Heart right ventricle (tissue), 16 donors: ENCODE data around the gene ARL8A. TPM values are rescaled to one million over a fixed set of nuclear protein-coding genes. Genes with fewer than 3 reads are reported as not detected.
"Not testable (repeated sequence)": the region's sequence is repeated elsewhere in the genome, so short reads cannot be mapped to it uniquely, and the experiment has no call there.

Experiments
- ATAC-seq, 8 donors: fragments of 200-7000 bp; cut with Tn5 transposase; one replicate each; pipeline ENCODE4 v1.9.1; 2020; ENCODE audit warnings: mild to moderate bottlenecking in 8 of 8, moderate library complexity in 8 of 8, moderate number of reproducible peaks in 1 of 8
- DNase-seq, 2 donors: peaks; one replicate each; pipeline ENCODE4 v3.0.0-alpha.2; 2020
- H3K27ac ChIP-seq, 10 donors: fragments of 200-600 bp; sonication (generic) in 2 of 10; one replicate each; pipeline versions ENCODE4 v1.5.0 to v1.8.0; 2020 to 2022; ENCODE audit warnings: mild to moderate bottlenecking in 3 of 10
- H3K27me3 ChIP-seq, 7 donors: fragments of 200-600 bp; one replicate each; pipeline ENCODE4 v1.8.0; 2021 to 2022; ENCODE audit warnings: mild to moderate bottlenecking in 2 of 7
- H3K36me3 ChIP-seq, 9 donors: fragments of 200-600 bp; sonication (generic) in 1 of 9; one replicate each; pipeline versions ENCODE4 v1.5.0 to v1.8.0; 2020 to 2022; ENCODE audit warnings: mild to moderate bottlenecking in 2 of 9
- H3K4me1 ChIP-seq, 9 donors: fragments of 200-600 bp; sonication (generic) in 1 of 9; one replicate each; pipeline versions ENCODE4 v1.5.0 to v1.8.0; 2020 to 2022; ENCODE audit warnings: mild to moderate bottlenecking in 4 of 9
- H3K4me3 ChIP-seq, 10 donors: fragments of 200-600 bp; sonication (generic) in 2 of 10; one replicate each; pipeline versions ENCODE4 v1.5.0 to v1.8.0; 2020 to 2022; ENCODE audit warnings: mild to moderate bottlenecking in 7 of 10, moderate library complexity in 2 of 10
- H3K9me3 ChIP-seq, 11 donors: fragments of 200-600 bp in 10 of 11; sonication (generic) in 2 of 11; one replicate each; pipeline versions ENCODE4 v1.5.0 to v1.8.0; 2013 to 2022; ENCODE audit warnings: mild to moderate bottlenecking in 2 of 11, control low read depth in 1 of 11, moderate library complexity in 1 of 11
- WGBS, 2 donors: extraction: QIAGEN DNeasy Blood & Tissue Kit; methylation state at CpG; one replicate each; pipeline ENCODE4 v1.1.7; 2013; ENCODE audit warnings: inconsistent platforms in 1 of 2; 5-methylcytosine and 5-hydroxymethylcytosine counted together
- intact Hi-C, 10 donors: fragments of 100-400 bp; cut with DNase I; formaldehyde crosslinking; loops; one replicate each; pipeline versions ENCODE4 v1.11.1 to v1.14.2; 2022
- polyA plus RNA-seq, 2 donors: library from polyadenylated mRNA; stranded (reverse); fragments of 200-250 nt; gene quantifications; one replicate each; pipeline ENCODE4 v1.2.3, GENCODE V29; 2013
- total RNA-seq, 10 donors: library from RNA; stranded (reverse); fragmentation: NEBNext Ultra II Directional in 3 of 10; extraction: Animal tissue kit (Norgen Biotek cat#: 25700) in 3 of 10; gene quantifications; one replicate each; pipeline versions ENCODE4 v1.2.1 to v1.2.4, GENCODE V29; 2021 to 2023
- TF ChIP-seq, protein P1 (sequence below), 9 donors: fragments of 200-600 bp; sonication (generic) in 2 of 9; IDR thresholded peaks; one replicate each; pipeline versions ENCODE4 v1.5.0 to v1.8.0; 2021 to 2022; ENCODE audit warnings: antibody characterized with exemption in 9 of 9, mild to moderate bottlenecking in 5 of 9, moderate library complexity in 1 of 9
- donor health status: Arrhythmogenic right ventricular cardiomyopathy.
- donor health status: ischemic (EF 13 %, LVEDD 7.1; RV severe dilation, severe dysfunction).
- donor health status: healthy with polysubstance abuse.
- donor health status: DM: no; HTN: yes; CAD: no.
- donor health status: DM: no; HTN: no; CAD: no.
- donor health status: ischemic (EF 25% LVEDD 6.9; RV normal size, moderate dysfunction).
- donor health status: ischemic (EF 25% LVEDD 5.7; RV mildly dilated, moderate dysfunction).
- donor health status: healthy.
- donor health status: DM: yes; HTN: yes; CAD: no.
- donor health status: Ischemic cardiomyopathy.
- donor health status: ischemic (EF 35%, LVEDD 5.7; RV mildly dilated, moderate dysfunction).
- donor health status: nonischemic (EF 11% LVEDD 7.7; RV severe dilation, severe dysfunction).
- donor health status: DM: yes; HTN: yes; CAD: no.
- donor health status: PGD.
- donor health status: ischemic (EF 29% LVEDD 5.4; RV normal size, mild dysfunction).
- donor health status: nonischemic (EF 23%, LVEDD 6.1; RV moderate dilation, normal function).

The ARL8A gene
- total and polyA plus RNA-seq, 12 donors: 21.5 to 92.7 (median 78.0) TPM

GRCh38 chr1:202148391-202148790 lies 3.9 kb upstream of the ARL8A start:
- H3K4me1 ChIP-seq: peaks cover 3 to 14% (median 9%) of the 10 kb centered on the region in 9 donors
- intact Hi-C loops: no loop called here
- ATAC-seq (no peak), DNase-seq (no peak)
- H3K36me3 ChIP-seq: peaks cover 0 to 45% (median 0%) of the 10 kb centered on the region in 9 donors
- TF ChIP-seq, protein P1, sequence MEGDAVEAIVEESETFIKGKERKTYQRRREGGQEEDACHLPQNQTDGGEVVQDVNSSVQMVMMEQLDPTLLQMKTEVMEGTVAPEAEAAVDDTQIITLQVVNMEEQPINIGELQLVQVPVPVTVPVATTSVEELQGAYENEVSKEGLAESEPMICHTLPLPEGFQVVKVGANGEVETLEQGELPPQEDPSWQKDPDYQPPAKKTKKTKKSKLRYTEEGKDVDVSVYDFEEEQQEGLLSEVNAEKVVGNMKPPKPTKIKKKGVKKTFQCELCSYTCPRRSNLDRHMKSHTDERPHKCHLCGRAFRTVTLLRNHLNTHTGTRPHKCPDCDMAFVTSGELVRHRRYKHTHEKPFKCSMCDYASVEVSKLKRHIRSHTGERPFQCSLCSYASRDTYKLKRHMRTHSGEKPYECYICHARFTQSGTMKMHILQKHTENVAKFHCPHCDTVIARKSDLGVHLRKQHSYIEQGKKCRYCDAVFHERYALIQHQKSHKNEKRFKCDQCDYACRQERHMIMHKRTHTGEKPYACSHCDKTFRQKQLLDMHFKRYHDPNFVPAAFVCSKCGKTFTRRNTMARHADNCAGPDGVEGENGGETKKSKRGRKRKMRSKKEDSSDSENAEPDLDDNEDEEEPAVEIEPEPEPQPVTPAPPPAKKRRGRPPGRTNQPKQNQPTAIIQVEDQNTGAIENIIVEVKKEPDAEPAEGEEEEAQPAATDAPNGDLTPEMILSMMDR (IDR thresholded peaks at IDR 0.05): no peak
- H3K27ac ChIP-seq: no peak overlapping the region
- WGBS, 2 donors: 72 to 76% methylated on average over 4 of the region's 4 CpGs
- no peaks in the 10 kb centered on the region for H3K9me3 ChIP-seq
- H3K27me3 ChIP-seq: no peaks in the 10 kb centered on the region
- no peak overlapping the region for H3K4me3 ChIP-seq

DNA sequence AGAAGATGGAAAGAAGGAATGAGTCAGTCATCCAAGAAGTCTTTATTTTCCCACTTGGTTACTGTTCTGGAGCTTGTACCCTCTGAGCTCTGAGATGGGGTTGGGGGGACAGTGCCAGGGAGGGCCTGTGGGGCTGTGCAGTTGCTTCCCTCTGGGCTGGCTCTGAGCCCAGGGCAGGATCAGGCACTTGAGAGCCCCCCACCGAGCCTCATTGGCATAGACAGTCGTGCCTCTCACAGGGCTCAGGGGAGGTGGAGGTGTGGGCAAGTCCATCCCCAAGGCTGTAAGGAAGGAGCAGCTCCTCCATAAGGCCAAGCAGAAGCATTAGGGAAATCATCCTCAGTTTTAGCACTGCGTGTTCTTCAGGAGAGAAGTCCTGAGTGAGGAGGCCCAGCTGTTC lies 2.5 kb upstream of the ARL8A start:
- intact Hi-C loops: no loop called here
- no peaks in the 10 kb centered on the region for H3K9me3 ChIP-seq
- TF ChIP-seq, protein P1 (IDR thresholded peaks at IDR 0.05): no peak
- H3K4me3 ChIP-seq: no peak overlapping the region
- no peaks in the 10 kb centered on the region for H3K27me3 ChIP-seq
- ATAC-seq: no peak
- no peak overlapping the region for H3K27ac ChIP-seq
- peaks cover 0 to 36% (median 0%) of the 10 kb centered on the region in 9 donors for H3K36me3 ChIP-seq
- WGBS, 2 donors: 63 to 74% methylated on average over 3 of the region's 3 CpGs
- no peak for DNase-seq
- peaks cover 13 to 27% (median 23%) of the 10 kb centered on the region in 9 donors for H3K4me1 ChIP-seq

- TF ChIP-seq, protein P1 (IDR thresholded peaks at IDR 0.05): no peak
- peaks cover 0 to 29% (median 0%) of the 10 kb centered on the region in 9 donors for H3K36me3 ChIP-seq
- H3K4me3 ChIP-seq: no peak overlapping the region
- no peaks in the 10 kb centered on the region for H3K27me3 ChIP-seq
- ATAC-seq: no peak
- DNase-seq: no peak
- no peaks in the 10 kb centered on the region for H3K9me3 ChIP-seq
- H3K27ac ChIP-seq: no peak overlapping the region
- intact Hi-C loops: no loop called here
- WGBS, 2 donors: 96 to 97% methylated on average over 5 of the region's 5 CpGs
- peaks cover 13 to 34% (median 26%) of the 10 kb centered on the region in 9 donors for H3K4me1 ChIP-seq
Observed at GRCh38 chr1:202146279-202146678, 1.7 kb upstream of the ARL8A start.

GRCh38 chr1:202145744-202146140 lies 1.2 kb upstream of the ARL8A start:
- Histone ChIP-seq H3K4me1 (peaks cover 13 to 39% (median 28%) of the 10 kb centered on the region in 9 donors), H3K27ac (peak overlapping the region in 1 of 10 donors; percentile 96), H3K4me3 (peak overlapping the region in 3 of 10 donors; percentile 98 to 99 (median 99)), H3K36me3 (peaks cover 0 to 23% (median 0%) of the 10 kb centered on the region in 9 donors)
- H3K27me3 ChIP-seq, intact Hi-C loops, H3K9me3 ChIP-seq, DNase-seq, ATAC-seq: not testable (repeated sequence)
- WGBS, 2 donors: 96 to 97% methylated on average over 8 of the region's 8 CpGs

- 11 to 12% methylated on average over 13 of the region's 13 CpGs for WGBS, 2 donors
Observed at GRCh38 chr1:202145068-202145743, 669 bp upstream of the ARL8A start.

More at GRCh38 chr1:202145068-202145743, 669 bp upstream of the ARL8A start:
- H3K4me3 ChIP-seq: peak overlapping the region; percentile 80 to 99 (median 96)
- no peaks in the 10 kb centered on the region for H3K9me3 ChIP-seq
- peaks cover 0 to 18% (median 0%) of the 10 kb centered on the region in 9 donors for H3K36me3 ChIP-seq
- H3K27ac ChIP-seq: peak overlapping the region; percentile 87 to 98 (median 95)
- H3K27me3 ChIP-seq: no peaks in the 10 kb centered on the region
- peaks cover 13 to 43% (median 30%) of the 10 kb centered on the region in 9 donors for H3K4me1 ChIP-seq
- TF ChIP-seq, protein P1 (IDR thresholded peaks at IDR 0.05): no peak
- no peak for DNase-seq
- peak in 4 of 8 donors; percentile 4 to 18 (median 8) for ATAC-seq
- intact Hi-C loops: no loop called here
